Skin of body (tissue), 2 donors: ENCODE data around the gene ADAMTS7. TPM values are rescaled to one million over a fixed set of nuclear protein-coding genes. Genes with fewer than 3 reads are reported as not detected.
"Not testable (repeated sequence)": the region's sequence is repeated elsewhere in the genome, so short reads cannot be mapped to it uniquely, and the experiment has no call there.

ENCODE experiments used
- DNase-seq: peaks from one replicate; lab custom pipeline; 2025; lab: John Stamatoyannopoulos, UW
- total RNA-seq: library from RNA; depleted of rRNA; stranded (reverse); fragments of >200 nt; gene quantifications from one replicate; pipeline ENCODE4 v1.2.3, GENCODE V29; 2014

ADAMTS7 gene
- total RNA-seq, 1 donor from 2014 or later = 6.6 TPM

DNA sequence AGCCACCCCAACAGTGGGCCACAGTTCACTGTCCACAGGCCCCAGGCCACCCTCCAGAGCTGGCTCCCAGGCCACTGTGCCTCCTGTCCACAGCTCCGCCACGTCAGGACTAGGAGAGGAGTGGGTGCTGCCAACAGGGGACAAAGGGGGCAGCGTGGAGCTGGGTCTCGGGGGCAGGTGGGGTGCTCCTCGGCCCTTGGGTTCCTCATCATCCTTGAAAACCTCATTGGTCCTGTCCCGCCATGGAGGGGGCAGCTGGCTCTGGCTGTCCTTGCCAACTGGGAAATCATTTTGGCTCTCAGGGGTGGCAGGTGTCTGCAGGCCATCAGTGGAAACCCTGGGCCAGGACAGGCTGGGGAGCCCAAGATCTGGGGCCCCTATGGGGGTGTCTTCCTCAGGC is 45.2 kb downstream of the ADAMTS7 start:
- DNase-seq = no peak

DNA sequence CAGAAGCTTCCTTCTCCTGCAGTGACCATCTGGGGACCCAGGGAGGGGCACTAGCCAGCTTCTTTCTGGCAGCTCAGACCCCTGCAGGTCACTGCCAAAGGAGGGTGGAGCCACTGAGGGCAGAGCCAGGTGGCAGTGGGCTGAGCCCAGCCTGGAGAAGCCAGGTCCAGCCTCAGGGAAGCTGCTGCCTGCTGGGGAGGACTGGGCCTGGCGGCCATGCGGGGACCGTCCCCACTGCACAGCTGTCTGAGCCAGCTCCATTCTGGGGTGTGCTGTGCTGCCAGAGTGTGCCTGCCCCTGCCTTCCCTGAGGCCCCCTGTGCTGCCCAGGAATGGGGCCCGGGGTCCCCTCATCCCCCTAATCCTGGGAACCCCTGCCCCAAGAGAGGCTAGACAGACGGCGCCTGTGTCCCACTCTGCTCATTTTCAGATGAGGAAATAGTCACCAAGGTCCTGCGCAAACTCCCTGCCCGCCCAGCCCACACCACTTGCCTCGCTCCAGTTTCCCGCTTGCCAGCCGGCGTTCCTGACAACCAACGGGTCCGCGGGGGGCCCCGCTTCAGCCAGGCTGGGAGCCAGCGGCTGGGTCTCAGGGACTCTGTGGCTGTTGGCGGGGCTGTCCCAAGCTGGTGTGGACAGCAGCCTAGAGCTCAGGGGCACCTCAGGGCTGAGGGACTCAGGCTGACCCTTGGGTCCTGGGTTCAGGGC is 46.0 kb downstream of the ADAMTS7 start:
- DNase-seq = not testable (repeated sequence)

DNA sequence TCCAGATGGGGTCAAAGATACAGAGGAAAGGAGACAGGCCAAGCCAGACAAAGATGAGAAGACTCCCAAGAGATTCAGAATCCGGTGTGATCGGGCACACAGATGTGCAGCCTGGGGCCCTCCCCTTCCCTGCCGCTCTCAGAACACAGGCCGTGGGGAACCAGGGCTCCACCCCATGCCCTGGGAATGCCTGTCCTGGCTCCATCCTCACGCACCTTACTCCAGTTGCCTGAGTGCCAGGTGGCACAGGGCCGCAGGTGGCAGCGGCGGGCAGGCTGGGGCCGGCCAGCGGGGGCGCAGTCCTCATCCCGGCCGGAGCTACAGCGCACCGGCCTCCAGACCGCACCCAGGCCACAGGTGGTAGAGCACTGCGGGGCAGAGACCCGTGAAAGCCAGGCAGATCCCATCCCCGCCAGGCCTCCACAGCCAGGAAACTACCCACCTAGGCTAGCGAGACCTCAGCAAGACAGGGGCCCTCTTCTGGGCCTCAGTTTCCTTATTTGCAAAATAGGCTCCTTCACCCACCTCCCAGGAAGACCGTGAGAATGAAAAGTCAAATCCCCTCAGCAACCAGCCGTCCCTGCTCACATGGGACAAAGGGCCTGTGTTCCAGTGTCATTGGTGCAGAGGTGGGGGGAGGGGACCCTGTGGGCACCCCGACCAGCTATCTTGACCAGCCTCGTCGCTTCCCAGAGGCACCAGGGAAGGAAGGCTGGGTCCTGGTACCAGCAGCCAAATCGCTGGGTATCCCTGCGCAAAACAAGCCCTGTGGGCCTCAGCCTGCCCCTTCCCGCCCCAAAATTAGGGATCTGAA is 46.7 kb downstream of the ADAMTS7 start:
- DNase-seq = not testable (repeated sequence)

GRCh38 chr15:78763796-78764241 is 47.4 kb downstream of the ADAMTS7 start:
- DNase-seq = no peak

DNA sequence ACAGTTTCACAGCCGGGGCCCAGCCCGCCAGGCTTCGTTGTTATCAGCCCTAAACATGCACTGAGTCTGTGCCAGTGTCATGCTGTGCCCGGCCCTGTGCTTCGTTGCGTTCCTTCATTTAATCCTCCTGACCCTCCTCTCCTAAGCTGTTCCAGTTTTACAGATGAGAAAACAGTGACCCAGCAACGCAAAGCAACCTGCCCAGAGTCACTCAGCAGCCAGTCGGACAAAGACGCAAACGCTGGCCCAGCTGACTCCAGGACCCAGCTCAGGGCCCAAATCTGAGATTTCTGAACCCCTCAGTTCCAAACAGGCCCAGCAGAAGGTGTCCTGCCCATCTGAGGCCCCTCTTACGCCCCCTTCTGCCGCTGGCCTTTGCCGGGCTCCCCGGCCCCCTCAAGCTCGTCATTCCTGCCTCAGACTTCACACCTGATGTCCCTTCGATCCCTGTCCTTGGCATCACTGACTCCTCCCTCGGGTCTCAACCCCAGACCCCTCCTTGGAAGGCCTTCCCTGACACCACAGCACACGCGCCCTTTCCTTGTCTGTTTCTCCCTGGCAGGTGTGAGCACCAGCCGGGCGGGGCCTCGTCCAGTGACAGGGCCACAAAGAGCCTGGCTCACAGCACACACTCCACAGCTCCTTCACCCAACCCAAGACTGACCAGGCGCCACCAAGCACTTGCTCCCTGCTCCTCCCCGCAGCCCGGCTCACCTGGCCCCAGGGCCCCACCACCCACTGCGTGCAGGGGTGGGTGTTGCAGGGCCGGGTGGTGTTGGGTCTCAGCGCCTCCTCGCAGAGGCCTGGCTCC is 48.1 kb downstream of the ADAMTS7 start:
- DNase-seq = no peak

- DNase-seq = not testable (repeated sequence)
These were observed 48.8 kb downstream of the ADAMTS7 start for GRCh38 chr15:78762386-78762961.

DNA sequence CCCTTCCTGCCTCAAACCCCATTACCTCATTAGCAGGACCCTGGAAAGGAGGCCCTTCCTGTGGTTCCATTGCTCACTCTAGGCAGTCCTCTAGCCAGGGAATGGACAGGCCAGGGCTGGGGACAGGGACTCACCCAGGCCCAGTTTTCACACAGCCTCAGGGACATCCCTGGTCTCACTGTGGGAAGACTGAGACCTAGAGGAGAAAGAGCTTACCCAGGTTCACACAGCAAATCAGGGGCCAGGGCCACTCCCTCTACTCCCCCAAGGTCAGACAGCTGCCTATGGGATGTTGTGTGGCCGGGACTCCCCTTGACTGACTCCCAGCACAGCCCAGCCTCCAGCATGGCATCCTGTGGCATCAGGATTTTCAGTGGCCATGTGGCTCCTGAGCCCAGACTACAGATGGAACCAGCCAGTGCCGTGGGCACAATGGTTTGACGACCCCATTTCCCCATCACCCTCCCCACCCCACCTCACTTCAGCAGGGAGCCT is 49.3 kb downstream of the ADAMTS7 start:
- DNase-seq = no peak

DNA sequence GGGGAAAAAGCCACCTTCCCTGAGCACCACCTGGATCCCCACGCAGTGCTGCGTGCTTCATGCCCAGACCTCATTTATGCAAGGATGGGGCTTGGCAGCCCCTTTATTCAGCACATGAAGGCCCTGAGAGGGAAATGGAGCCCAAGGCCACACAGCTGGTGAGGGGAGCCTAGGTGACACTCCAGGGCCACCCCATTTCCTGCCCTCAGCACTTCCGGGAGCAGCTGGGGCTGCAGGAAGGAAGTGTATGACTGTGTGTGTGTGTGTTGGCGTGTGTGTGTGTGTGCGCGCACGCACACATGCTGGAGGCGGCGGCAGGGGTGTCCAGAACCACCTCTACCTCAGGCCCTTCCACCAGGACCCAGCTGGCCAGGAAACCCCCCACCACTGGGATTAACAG is 49.8 kb downstream of the ADAMTS7 start:
- DNase-seq = peak; percentile 5

- DNase-seq = no peak
These were observed 50.2 kb downstream of the ADAMTS7 start for GRCh38 chr15:78761020-78761419.

GRCh38 chr15:78760091-78760882 is 51.0 kb downstream of the ADAMTS7 start:
- DNase-seq = not testable (repeated sequence)

- DNase-seq = not testable (repeated sequence)
These were observed 51.8 kb downstream of the ADAMTS7 start for GRCh38 chr15:78759361-78759998.

GRCh38 chr15:78758486-78759200 is 52.6 kb downstream of the ADAMTS7 start:
- DNase-seq = not testable (repeated sequence)

GRCh38 chr15:78758084-78758483 is 53.2 kb downstream of the ADAMTS7 start:
- DNase-seq = not testable (repeated sequence)

- DNase-seq = no peak
These were observed 53.7 kb downstream of the ADAMTS7 start for GRCh38 chr15:78757636-78757905.

DNA sequence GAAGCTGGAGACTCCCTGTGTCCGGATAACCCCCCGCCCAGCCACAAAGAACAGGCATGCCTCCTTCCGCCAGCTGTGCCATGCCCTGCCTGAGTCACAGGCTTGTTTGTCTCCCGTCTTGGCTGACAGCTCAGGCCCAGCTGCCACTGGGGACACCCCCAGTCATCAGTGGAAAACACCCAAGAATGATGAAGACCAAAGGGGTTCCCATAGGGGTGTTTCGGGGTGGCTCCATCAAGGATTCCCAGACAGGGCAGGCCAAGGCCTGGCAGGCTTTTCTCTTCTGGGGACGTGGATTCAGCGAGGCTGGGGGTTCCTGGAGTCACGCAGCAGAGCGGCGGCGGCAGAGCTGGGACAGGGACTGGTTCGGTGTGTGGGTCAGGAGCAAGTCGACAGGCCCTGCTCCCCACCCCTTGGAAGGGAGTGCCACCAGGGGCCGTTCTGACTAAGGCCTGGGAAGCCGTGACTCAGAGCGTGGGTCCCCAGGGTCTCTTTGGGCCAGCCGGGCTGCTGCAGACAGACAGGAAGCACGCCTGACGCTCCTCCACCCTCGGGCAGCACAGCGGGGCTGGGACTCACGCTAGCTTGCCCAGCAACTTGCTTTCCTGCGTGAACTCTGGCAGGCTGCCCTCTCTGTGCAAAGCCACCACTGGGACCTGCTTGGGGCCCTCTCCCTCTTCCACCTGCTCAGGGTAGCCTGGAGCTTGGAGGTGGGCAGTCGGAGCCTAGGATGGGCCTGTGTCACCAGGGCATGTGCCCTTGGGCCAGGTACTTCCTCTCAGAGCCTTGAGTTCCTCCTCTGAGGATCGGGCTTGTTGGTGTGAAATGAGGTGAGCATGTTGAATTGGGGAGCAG is 54.3 kb downstream of the ADAMTS7 start:
- peak; percentile 19 for DNase-seq

DNA sequence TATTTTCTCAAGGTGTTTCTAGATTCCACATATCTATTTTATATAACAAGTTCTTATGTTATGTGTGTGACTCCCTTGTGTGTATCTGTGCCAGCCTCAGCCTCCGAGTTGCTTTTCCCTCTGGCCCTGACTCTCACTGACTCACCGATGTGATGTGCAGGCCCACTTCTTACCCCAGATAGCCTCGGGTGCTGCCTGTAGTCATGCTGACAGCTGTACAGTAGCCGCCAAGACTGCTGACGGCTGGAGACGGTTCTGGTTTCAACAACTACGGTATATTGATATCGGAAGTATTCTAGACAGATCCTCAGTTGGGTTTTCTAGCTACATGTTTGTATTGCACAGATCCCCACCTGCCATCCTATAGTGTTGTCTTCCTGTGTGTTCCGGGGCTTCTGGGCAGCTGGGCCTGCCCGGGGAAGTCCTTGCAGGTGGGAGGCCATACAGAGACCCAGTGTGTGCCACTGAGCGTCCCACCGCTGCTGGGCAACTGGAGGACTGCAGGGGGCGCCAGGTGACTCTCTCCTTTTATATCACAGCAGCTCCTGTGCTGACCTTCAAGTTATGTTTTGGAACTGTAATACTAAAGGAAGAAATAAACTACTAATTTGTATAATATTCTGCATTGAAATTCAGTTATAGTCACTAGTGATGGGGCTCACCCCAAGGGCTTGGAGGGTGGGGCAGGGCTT is 55.2 kb downstream of the ADAMTS7 start:
- DNase-seq = not testable (repeated sequence)

DNA sequence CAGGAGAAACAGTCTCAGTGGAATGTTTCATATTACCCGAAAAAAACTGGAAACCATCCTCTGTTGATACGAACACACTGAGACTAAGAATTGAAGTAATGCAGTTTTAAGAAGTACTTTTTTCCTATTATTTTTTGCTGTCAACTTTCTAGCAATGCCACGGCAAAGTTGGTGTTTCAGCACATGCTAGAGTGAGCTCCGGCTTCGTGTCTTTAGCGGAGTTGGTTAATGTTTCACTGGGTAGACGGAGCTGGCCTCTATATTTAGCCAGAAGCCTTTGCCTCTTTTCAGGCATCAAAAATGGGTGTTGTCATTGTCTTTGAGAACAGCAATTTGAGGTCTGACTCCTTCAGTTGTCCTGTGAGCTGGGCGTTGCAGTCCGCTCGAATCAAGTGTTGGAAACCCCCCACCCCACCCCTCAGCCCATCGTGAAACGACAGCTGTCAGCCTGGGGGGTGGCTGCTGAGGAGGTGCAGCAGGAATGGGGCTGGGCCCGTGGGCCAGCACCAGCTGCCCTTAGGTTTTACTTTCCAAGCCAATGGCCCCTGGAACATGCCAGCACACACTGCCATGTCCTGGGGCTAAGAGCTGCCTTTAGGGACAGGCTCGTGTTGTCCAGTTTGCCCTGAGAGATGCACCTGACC is 56.5 kb downstream of the ADAMTS7 start:
- DNase-seq = not testable (repeated sequence)
